Sigmoid colon (tissue), 7 donors: Measurements from ENCODE around the gene LCOR. TPM values are rescaled to one million over a fixed set of nuclear protein-coding genes. Genes with fewer than 3 reads are reported as not detected.

Source experiments
- DNase-seq: peaks from one replicate; pipeline ENCODE4 v3.0.0-alpha.2; 2019
- H3K27ac ChIP-seq, 4 donors: fragments of 200-600 bp; sonication (generic); one replicate each; pipeline ENCODE4 v1.5.1; 2016 to 2019; ENCODE audit warnings: mild to moderate bottlenecking in 1 of 4
- H3K27me3 ChIP-seq, 3 donors: fragments of 200-600 bp; sonication (generic); one replicate each; pipeline ENCODE4 v1.5.1; 2019; ENCODE audit warnings: mild to moderate bottlenecking in 1 of 3
- H3K36me3 ChIP-seq, 4 donors: fragments of 200-600 bp; sonication (generic); one replicate each; pipeline ENCODE4 v1.5.1; 2016 to 2019
- H3K4me1 ChIP-seq, 4 donors: fragments of 200-600 bp; sonication (generic); one replicate each; pipeline ENCODE4 v1.5.1; 2017 to 2019
- H3K4me3 ChIP-seq, 4 donors: fragments of 200-600 bp; sonication (generic); one replicate each; pipeline ENCODE4 v1.5.1; 2017 to 2019; ENCODE audit warnings: mild to moderate bottlenecking in 2 of 4, moderate library complexity in 1 of 4
- H3K9me3 ChIP-seq, 4 donors: fragments of 200-600 bp in 3 of 4; sonication (generic) in 3 of 4; one replicate each; pipeline versions ENCODE4 v1.5.1 to v1.6.1; 2013 to 2019
- EP300 ChIP-seq, 4 donors: sonication (generic); formaldehyde crosslinking; IDR thresholded peaks; one replicate each; pipeline ENCODE4 v1.6.1; 2017; ENCODE audit warnings: antibody characterized with exemption in 4 of 4
- POLR2A ChIP-seq, 2 donors: fragments of 450-650 bp; IDR thresholded peaks; one replicate each; pipeline ENCODE4 v1.6.1; 2016; ENCODE audit warnings: antibody characterized with exemption in 2 of 2, mild to moderate bottlenecking in 2 of 2, moderate library complexity in 2 of 2
- POLR2AphosphoS5 ChIP-seq, 4 donors: sonication (generic); formaldehyde crosslinking; IDR thresholded peaks; one replicate each; pipeline ENCODE4 v1.6.1; 2017; ENCODE audit warnings: antibody characterized with exemption in 4 of 4
- WGBS, 2 donors: extraction: QIAGEN DNeasy Blood & Tissue Kit; methylation state at CpG; one replicate each; pipeline ENCODE4 v1.1.7; 2013; 5-methylcytosine and 5-hydroxymethylcytosine counted together
- intact Hi-C: fragments of 100-400 bp; cut with DNase I; formaldehyde crosslinking; loops from one replicate; pipeline ENCODE4 v1.15.1; 2023
- polyA plus RNA-seq, 3 donors: library from polyadenylated mRNA; stranded (reverse); fragments of 200-250 nt; gene quantifications; one replicate each; pipeline ENCODE4 v1.2.3, GENCODE V29; 2013
- total RNA-seq, 4 donors: library from RNA; depleted of rRNA; stranded (reverse); fragments of >200 nt; gene quantifications; one replicate each; pipeline ENCODE4 v1.1.0, GENCODE V29; 2016
- TF ChIP-seq, protein P1 (sequence below), 4 experiments: fragments of 450-650 bp in 3 of 4; fragments of 200-600 bp in 1 of 4; IDR thresholded peaks; one replicate each; pipeline ENCODE4 v1.5.1; 2016 to 2019; ENCODE audit warnings: antibody characterized with exemption in 4 of 4, mild to moderate bottlenecking in 3 of 4, moderate library complexity in 2 of 4
- donor health status: healthy with polysubstance abuse.
- donor health status: Bipolar disorder and iron deficiency.
- donor health status: healthy.

Gene LCOR
- total and polyA plus RNA-seq, 7 donors: 8.4 to 270 (median 19.6) TPM

DNA sequence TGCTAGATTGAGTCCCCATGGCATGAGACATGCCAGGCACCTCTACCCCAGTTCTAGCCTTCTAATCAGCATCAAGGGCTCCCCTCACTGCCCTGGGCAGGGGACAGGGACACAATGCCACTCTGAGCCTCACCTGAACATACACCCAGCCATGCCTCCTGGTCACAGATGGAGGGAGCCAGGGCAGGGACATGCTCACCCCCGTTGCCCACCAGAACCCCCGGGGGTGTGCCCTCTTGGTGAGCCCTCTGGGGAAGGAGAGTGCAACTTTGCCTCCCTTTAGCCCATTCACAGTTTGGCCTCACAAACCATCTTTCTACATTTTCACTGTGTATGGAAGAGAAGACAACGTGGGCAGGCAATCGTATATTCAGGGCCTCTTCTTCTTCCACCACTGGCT, 167.2 kb downstream of the LCOR start:
- Histone ChIP-seq H3K36me3 (no peaks in the 10 kb centered on the region), H3K4me3 (no peak overlapping the region), H3K27me3 (no peaks in the 10 kb centered on the region), H3K27ac (no peak overlapping the region), H3K4me1 (peaks cover 0 to 16% (median 5%) of the 10 kb centered on the region in 4 donors), H3K9me3 (no peaks in the 10 kb centered on the region)
- intact Hi-C loops: no loop called here
- DNase-seq: no peak
- WGBS, 2 donors: 93 to 97% methylated on average over 4 of the region's 4 CpGs
- TF ChIP-seq POLR2AphosphoS5 (IDR thresholded peaks at IDR 0.05) (no peak), POLR2A (IDR thresholded peaks at IDR 0.05) (no peak), EP300 (IDR thresholded peaks at IDR 0.05) (no peak)
- TF ChIP-seq, protein P1, sequence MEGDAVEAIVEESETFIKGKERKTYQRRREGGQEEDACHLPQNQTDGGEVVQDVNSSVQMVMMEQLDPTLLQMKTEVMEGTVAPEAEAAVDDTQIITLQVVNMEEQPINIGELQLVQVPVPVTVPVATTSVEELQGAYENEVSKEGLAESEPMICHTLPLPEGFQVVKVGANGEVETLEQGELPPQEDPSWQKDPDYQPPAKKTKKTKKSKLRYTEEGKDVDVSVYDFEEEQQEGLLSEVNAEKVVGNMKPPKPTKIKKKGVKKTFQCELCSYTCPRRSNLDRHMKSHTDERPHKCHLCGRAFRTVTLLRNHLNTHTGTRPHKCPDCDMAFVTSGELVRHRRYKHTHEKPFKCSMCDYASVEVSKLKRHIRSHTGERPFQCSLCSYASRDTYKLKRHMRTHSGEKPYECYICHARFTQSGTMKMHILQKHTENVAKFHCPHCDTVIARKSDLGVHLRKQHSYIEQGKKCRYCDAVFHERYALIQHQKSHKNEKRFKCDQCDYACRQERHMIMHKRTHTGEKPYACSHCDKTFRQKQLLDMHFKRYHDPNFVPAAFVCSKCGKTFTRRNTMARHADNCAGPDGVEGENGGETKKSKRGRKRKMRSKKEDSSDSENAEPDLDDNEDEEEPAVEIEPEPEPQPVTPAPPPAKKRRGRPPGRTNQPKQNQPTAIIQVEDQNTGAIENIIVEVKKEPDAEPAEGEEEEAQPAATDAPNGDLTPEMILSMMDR (IDR thresholded peaks at IDR 0.05): no peak

DNA sequence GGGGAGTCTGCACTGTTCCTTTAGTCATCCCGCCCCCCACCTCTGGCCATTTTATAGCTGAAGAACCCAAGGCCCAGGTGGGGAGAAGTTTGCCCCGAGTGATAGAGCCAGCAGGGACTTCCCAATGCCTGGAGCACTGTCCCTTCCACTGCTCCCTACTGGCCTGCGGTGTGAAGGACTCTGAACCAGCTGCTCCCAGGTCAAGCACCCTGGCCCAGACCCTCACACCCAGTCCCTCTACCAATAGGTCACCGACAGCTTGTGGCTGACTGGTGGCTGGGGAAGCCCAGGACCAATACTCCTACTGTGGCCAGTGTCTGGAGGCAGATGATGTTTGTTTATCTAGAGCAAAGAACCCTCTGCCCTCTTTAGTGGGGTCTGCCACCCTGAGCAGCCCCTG, 167.9 kb downstream of the LCOR start:
- no peak for TF ChIP-seq POLR2AphosphoS5 (IDR thresholded peaks at IDR 0.05)
- no peak for TF ChIP-seq POLR2A (IDR thresholded peaks at IDR 0.05)
- TF ChIP-seq, protein P1 (IDR thresholded peaks at IDR 0.05): no peak
- TF ChIP-seq EP300 (IDR thresholded peaks at IDR 0.05): no peak
- H3K9me3 ChIP-seq: no peaks in the 10 kb centered on the region
- H3K36me3 ChIP-seq: no peaks in the 10 kb centered on the region
- no peak for DNase-seq
- H3K4me3 ChIP-seq: no peak overlapping the region
- intact Hi-C loops: no loop called here
- H3K27me3 ChIP-seq: no peaks in the 10 kb centered on the region
- WGBS, 2 donors: 91 to 94% methylated on average over 4 of the region's 4 CpGs
- peaks cover 0 to 10% (median 5%) of the 10 kb centered on the region in 4 donors for H3K4me1 ChIP-seq
- H3K27ac ChIP-seq: no peak overlapping the region

DNA sequence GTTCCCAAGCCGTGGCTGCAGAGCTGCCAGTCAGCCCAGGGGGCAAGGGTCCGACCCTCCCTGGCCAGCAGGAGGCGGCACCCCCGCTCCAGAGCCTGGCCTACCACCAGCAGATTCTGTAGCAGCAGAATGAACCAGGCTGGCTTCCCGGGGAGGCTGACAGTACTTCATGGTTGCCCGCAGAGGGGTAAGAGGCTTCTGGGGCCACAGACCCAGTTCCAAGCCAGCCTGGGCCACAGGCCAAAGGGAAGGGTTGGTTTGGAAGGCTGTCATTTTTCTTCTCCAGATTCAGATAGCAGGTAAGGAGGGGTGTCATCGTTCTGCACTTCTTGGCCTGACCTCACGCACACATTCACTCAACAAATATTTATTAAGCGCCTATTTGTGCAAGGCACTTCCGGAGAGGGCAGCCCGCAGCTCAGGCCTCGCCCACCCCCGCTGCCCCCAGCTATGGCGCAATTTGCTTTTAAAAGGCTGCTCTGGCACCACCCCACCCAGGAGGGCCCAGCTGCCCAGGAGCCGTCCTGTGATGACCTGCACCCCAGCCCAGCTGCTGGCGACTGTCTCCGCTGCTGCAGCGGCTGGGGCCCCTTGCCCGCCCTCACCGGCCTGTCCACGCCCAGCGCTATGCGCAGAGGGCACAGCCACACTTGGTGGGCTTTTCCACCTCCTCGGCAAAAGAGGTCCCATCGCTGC, 168.5 kb downstream of the LCOR start:
- TF ChIP-seq EP300 (IDR thresholded peaks at IDR 0.05) (no peak), POLR2AphosphoS5 (IDR thresholded peaks at IDR 0.05) (no peak), POLR2A (IDR thresholded peaks at IDR 0.05) (no peak)
- TF ChIP-seq, protein P1 (IDR thresholded peaks at IDR 0.05): no peak
- intact Hi-C loops: no loop called here
- Histone ChIP-seq H3K9me3 (no peaks in the 10 kb centered on the region), H3K27ac (no peak overlapping the region), H3K36me3 (no peaks in the 10 kb centered on the region), H3K4me1 (peaks cover 0 to 8% (median 4%) of the 10 kb centered on the region in 4 donors), H3K4me3 (no peak overlapping the region), H3K27me3 (no peaks in the 10 kb centered on the region)
- DNase-seq: no peak
- WGBS, 2 donors: 67 to 88% methylated on average over 25 of the region's 25 CpGs

DNA sequence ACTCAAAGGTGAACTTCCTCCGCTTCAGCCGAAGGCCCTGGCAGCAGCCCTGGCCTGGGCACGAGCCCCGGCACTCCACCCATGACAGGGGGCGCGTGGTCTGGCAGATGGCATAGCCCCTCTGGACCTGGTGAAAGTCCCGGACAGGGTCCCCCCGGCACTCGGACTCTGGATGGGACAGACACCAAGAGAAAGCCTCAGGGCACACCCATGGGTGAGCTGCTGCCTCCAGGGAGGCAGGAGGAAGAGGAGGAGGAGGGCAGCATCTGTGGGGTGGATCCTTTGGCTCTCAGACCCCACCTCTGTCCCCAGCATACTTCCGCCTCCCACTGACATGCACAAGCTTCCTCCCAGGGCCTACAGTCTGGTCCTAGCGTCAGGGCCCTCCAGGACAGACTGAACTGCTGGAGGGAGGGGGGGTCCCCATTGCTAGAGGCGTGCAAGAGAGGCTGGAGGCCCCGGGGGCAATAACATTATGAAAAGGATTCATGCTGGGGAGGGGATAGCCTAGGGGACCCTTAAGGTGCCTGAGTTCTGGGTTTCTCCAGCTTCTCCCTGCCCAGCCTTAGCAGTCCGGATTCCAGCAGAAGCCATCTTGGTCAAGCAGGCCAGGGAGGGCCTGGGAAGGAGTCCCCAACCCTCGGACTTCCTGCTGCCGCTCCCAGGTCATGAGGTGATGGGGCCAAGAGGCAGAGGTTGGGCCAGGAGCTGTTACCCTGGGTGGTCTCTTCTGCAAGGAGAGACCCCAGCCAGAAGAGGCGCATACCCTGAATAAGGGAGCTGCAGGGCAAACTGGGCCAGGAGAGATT, 169.3 kb downstream of the LCOR start:
- no peaks in the 10 kb centered on the region for H3K27me3 ChIP-seq
- no peak for DNase-seq
- TF ChIP-seq POLR2A (IDR thresholded peaks at IDR 0.05) (no peak), EP300 (IDR thresholded peaks at IDR 0.05) (no peak), POLR2AphosphoS5 (IDR thresholded peaks at IDR 0.05) (no peak)
- TF ChIP-seq, protein P1 (IDR thresholded peaks at IDR 0.05): no peak
- H3K27ac ChIP-seq: no peak overlapping the region
- no peaks in the 10 kb centered on the region for H3K9me3 ChIP-seq
- 91 to 94% methylated on average over 17 of the region's 17 CpGs for WGBS, 2 donors
- intact Hi-C loops: no loop called here
- H3K4me1 ChIP-seq: peaks cover 0 to under 1% (median 0%) of the 10 kb centered on the region in 4 donors
- no peaks in the 10 kb centered on the region for H3K36me3 ChIP-seq
- H3K4me3 ChIP-seq: no peak overlapping the region
